GM21526 (cell line): ENCODE results near the gene CCDC181.

Experiments
- ATAC-seq: cut with Tn5 transposase; IDR thresholded peaks from one replicate; pipeline ENCODE4 v1.9.1; 2021; ENCODE audit warnings: moderate library complexity; ENCODE audit not compliant: unreplicated experiment, low FRiP score

Gene CCDC181

GRCh38 chr1:169427081-169427641, at the start of gene CCDC181:
TSS of gene CCDC181 (minus strand) at chr1:169427474. CDS start at chr1:169424927, 2,547 bp downstream.
- ATAC-seq, result no peak

GRCh38 chr1:169475806-169476387, 48.6 kb upstream of the CCDC181 start:
- no peak for ATAC-seq

GRCh38 chr1:169474302-169474995, 47.2 kb upstream of the CCDC181 start:
- no peak for ATAC-seq

GRCh38 chr1:169473347-169473746, 46.1 kb upstream of the CCDC181 start:
- no peak for ATAC-seq

- no peak for ATAC-seq
These were observed 45.5 kb upstream of the CCDC181 start for GRCh38 chr1:169472738-169473137.

- ATAC-seq, result no peak
These were observed 41.7 kb upstream of the CCDC181 start for GRCh38 chr1:169468982-169469381.

- no peak for ATAC-seq
These were observed 39.3 kb upstream of the CCDC181 start for GRCh38 chr1:169466259-169467230.

- no peak for ATAC-seq
These were observed 38.0 kb upstream of the CCDC181 start for GRCh38 chr1:169465281-169465680.

- no peak for ATAC-seq
These were observed 35.1 kb upstream of the CCDC181 start for GRCh38 chr1:169462385-169462784.

- no peak for ATAC-seq
These were observed 34.2 kb upstream of the CCDC181 start for GRCh38 chr1:169461390-169462000.

GRCh38 chr1:169460191-169460833, 33.0 kb upstream of the CCDC181 start:
- ATAC-seq, result no peak

- no peak for ATAC-seq
These were observed 30.2 kb upstream of the CCDC181 start for GRCh38 chr1:169457443-169457842.

GRCh38 chr1:169456029-169456428, 28.8 kb upstream of the CCDC181 start:
- ATAC-seq, result no peak

GRCh38 chr1:169452921-169453320, 25.6 kb upstream of the CCDC181 start:
- no peak for ATAC-seq

GRCh38 chr1:169451218-169451824, 24.0 kb upstream of the CCDC181 start:
- no peak for ATAC-seq

GRCh38 chr1:169443923-169444322, 16.6 kb upstream of the CCDC181 start:
- ATAC-seq, result no peak

GRCh38 chr1:169426174-169426705, 1.0 kb downstream of the CCDC181 start:
- ATAC-seq, result no peak

- no peak for ATAC-seq
These were observed 6.0 kb downstream of the CCDC181 start for GRCh38 chr1:169421309-169421708.

GRCh38 chr1:169414952-169415351, 12.3 kb downstream of the CCDC181 start:
- ATAC-seq, result no peak
